NOMO-1 treated with DMSO at 0.1 percent for 48 hours (cell line): Measurements from ENCODE around the gene ASPHD1.
"Not testable (repeated sequence)": the region's sequence is repeated elsewhere in the genome, so short reads cannot be mapped to it uniquely, and the experiment has no call there.

Experiments
- DNase-seq: peaks from one replicate; lab custom pipeline; 2025; ENCODE audit not compliant: unreplicated experiment; lab: John Stamatoyannopoulos, UW

The ASPHD1 gene

GRCh38 chr16:29907973-29908372 is 7.7 kb downstream of the ASPHD1 start:
- DNase-seq, result no peak

DNA sequence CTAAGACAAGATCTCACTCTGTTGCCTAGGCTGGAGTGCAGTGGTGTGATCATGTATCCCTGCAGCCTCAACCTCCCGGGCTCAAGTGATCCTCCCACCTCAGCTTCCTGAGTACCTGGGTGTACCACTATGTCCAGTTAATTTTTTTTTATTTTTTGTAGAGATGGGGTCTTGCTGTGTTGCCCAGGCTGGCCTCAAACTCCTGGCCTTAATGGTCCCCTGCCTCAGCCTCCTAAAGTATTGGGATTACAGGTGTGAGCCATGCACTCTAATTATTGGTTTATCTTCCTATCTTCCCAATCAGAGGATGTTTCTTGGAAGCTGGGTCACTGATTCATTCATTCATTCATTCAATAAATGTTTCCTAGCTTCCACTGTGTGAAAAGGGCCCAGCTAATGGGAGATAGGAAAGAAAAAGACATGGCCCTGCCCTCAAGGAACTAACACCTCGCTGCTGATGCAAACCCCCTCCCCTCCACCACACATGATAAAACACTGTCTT is 8.5 kb downstream of the ASPHD1 start:
- DNase-seq, result no peak

GRCh38 chr16:29909391-29909790 is 9.1 kb downstream of the ASPHD1 start:
- DNase-seq, result peak; percentile 79

- DNase-seq, result not testable (repeated sequence)
Measured at GRCh38 chr16:29909851-29910250, 9.6 kb downstream of the ASPHD1 start.

DNA sequence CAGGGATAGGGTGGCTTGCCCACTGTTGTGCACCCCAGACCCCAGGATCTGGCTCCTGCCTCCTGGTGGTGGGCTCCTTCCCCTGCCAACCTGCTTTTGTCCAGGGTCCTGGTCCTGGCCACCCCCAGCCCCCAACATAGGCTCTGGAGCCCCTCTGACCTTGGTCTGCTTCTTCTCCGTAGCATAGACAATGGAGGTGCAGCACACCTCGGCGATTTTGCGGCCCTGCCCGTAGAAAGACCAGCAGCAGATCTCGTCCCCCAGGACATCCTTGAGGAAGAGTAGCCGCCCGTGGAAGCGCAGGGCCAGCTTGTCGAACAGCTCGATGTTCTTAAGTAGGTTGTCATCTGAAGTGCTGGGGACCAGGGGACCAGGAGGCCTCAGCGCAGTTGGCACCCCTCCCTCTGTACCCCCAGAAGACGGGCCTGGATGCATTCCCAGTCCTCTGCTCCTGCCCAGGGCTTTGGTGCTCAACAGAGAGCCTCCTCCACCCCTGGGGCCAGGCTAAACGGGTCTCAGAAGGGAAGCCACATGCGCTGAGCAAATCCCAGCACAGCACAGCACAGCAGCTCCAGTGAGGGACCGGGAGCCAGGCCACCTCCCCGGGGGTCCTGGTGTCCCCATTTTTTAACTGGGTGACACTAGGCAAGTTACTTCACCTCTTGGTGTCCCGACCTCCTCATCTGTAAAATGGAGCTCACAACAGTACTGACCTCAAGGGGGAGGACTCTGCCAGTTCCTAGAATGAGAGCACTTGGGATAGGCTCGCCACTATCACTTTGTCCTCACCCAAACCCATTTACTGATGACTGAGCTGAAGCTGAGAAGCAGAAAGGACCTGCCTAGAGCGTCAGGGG is 10.8 kb downstream of the ASPHD1 start:
- no peak for DNase-seq

- DNase-seq, result no peak
Measured at GRCh38 chr16:29911676-29912010, 11.4 kb downstream of the ASPHD1 start.

DNA sequence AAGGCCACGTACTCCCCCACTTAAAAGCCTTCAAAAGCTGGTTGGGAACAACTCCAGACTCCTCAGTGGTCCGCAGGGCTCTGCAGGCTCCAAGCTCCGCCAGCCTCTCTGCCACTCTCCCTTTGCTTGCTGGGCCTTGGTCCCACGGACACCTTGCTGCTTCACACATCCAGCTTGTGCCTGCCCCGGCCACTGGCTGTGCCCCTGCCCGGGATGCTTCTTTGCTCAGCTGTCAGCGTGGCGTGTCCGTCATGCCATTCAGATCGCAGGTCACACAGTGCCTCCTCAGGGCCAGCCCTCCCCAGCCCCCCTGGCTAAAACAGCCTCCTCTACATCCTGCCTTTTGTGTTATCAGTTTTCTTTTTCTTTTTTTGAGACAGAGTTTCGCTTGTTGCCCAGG is 11.8 kb downstream of the ASPHD1 start:
- DNase-seq, result no peak

DNA sequence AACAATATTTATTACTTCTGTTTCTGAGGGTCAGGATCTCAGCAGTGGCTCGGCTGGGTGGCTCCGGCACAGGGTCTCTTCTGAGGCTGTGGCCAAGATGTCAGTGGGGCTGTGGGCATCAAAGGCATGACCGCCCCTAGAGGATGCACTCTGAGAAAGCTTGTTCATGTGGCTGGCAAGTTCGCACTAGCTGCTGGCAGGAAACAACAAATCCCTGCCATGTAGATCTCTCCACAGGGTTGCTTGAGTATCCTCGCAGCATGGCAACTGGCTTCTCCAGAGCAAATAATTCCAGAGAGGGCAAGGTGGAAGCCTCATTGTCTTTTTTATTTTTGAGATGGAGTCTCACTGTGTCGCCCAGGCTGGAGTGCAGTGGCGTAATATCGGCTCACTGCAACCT is 13.2 kb downstream of the ASPHD1 start:
- DNase-seq, result no peak

GRCh38 chr16:29915590-29916247 is 15.4 kb downstream of the ASPHD1 start:
- DNase-seq, result no peak

GRCh38 chr16:29916979-29917378 is 16.7 kb downstream of the ASPHD1 start:
- no peak for DNase-seq

GRCh38 chr16:29920288-29921033 is 20.2 kb downstream of the ASPHD1 start:
- DNase-seq, result no peak

GRCh38 chr16:29921034-29921385 is 20.7 kb downstream of the ASPHD1 start:
- DNase-seq, result no peak

DNA sequence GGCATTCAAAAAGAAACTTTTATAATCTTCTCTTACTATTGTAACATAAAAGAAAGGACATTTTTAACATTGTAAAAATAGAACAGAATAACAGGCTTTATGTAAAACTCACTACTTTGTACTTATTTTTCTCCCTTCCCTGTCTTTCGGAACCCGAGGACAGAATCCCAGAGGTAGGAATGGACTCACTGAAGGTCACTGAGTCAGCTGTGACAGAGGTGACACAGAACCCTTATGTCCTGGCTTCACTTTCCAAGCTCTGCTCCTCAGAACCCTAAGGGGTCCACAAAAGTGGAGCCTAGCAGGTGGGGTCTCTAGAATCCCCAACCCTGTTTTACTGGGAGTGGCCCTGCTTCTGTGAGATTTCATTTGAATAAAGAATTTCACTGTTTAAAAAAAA is 22.0 kb downstream of the ASPHD1 start:
- no peak for DNase-seq

DNA sequence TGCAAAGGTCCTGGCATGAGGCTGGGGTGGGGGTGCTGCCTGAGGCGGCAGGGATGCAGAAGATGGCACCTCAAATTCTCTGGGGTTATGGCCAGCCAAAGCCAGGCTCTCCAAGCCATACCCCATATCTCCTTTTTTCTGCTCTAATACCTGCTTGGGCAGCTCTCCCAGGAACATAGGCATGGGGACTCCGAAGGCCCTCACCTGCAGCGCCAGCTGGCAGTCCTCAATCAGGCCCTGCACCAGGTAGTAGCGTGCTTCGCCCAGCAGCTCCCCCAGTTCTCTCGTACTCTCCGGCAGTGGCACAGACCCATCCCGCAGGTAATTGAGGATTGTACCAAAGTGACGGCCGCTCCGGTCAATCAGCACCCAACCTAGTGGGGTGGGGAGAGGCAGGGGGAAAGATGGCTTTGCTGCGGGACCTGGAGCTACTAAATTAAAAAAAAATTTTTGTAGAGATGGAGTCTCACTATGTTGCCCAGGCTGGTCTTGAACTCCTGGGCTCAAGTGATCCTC is 22.8 kb downstream of the ASPHD1 start:
- DNase-seq, result no peak

GRCh38 chr16:29925105-29925756 is 24.9 kb downstream of the ASPHD1 start:
- DNase-seq, result no peak

DNA sequence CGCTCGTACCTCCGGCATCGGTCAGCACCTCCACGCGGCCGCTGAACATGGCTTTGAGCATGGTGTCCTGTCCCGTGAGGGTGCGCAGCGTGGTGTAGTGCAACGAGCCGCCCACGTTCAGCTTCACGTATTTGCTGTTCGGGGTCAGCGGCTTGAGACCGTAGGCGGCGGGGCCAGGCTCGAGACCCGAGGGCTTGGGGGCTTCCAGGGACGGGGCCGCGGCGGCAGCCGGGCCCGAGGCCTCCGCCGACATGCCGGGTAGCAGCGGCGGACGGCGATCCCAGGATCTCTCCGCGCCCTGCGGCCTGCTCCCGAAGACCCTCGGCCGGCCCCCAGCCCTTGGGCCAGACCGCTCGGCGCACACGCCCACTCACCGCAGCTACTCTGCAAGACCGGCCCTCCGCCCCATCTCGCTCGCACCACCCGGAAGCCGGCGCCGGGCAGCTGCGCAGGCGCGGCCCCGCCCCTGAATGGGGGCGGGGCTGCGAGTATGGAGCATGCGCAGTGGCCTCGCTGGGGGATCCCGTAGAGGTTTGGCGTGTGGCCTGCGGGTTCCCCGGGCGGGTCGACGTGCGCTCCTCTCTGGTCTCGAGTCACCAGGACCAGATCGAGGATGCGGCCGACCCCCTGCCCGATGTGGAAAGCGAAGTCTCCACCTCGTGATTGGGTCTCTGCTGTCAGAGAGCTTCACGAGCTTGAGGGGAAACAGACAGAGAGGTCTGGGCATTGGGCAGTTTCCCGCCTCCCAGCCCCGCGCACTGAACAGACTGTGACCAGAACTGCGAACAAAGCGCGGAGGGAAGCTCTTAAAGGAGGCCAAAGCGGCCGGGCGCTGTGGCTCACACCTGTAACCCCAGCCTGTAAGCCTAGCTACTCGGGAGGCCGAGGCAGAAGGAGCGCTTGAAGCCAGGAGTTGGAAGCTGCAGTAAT is 25.8 kb downstream of the ASPHD1 start, which contains the start of gene KCTD13:
KCTD13 (minus strand) TSS at position 446 of the 930 bp plus-strand sequence; CDS start at position 253, 193 bp downstream.
- peak; percentile 79 for DNase-seq

- no peak for DNase-seq
Measured at GRCh38 chr16:29926711-29927052, 26.4 kb downstream of the ASPHD1 start.

GRCh38 chr16:29927070-29927905 is 27.0 kb downstream of the ASPHD1 start:
- DNase-seq, result no peak

- not testable (repeated sequence) for DNase-seq
Measured at GRCh38 chr16:29931750-29932149, 31.5 kb downstream of the ASPHD1 start.
